HepG2 (cell line): ENCODE data around the gene RING1. TPM values are rescaled to one million over a fixed set of nuclear protein-coding genes. Genes with fewer than 3 reads are reported as not detected.

Experiments used
- ATAC-seq: fragments of 200-7000 bp; cut with Tn5 transposase; 3 replicates; pipeline ENCODE4 v1.9.1; 2020; ENCODE audit warnings: mild to moderate bottlenecking, moderate library complexity
- BruUV-seq: library from RNA; stranded (reverse); fragments of 400-500 nt; replicated peaks from 2 replicates; lab custom pipeline; 2021; lab: Mats Ljungman, UMichigan
- CTCF ChIA-PET: fragments of 300-600 bp; formaldehyde crosslinking; extraction: SDS; loops from one replicate; lab custom pipeline; 2021; ENCODE audit warnings: low total read pairs, inconsistent platforms, low intra/inter-chr PET ratio; lab: Yijun Ruan, JAX
- POLR2A ChIA-PET: fragments of 350-600 bp; sonication (Branson Sonifier 250); formaldehyde crosslinking; loops from one replicate; lab custom pipeline; 2020; ENCODE audit warnings: antibody characterized with exemption, inconsistent platforms; lab: Yijun Ruan, JAX
- DNase-seq: peaks from one replicate; pipeline ENCODE4 v3.0.0-alpha.2; 2015; ENCODE audit warnings: low spot score
- FAIRE-seq: peaks from 3 replicates; lab custom pipeline; 2011; peaks lifted over from hg19 to GRCh38; lab: Jason Lieb, UNC
- H2AFZ ChIP-seq: one replicate; pipeline ENCODE4 v1.6.1; 2011; ENCODE audit warnings: low read length, inconsistent platforms
- H3K27ac ChIP-seq: fragments of 300-600 bp; 3 replicates; pipeline ENCODE4 v1.8.0; 2011; ENCODE audit warnings: mixed run types, mild to moderate bottlenecking, mixed read lengths, low read length, inconsistent platforms; ENCODE audit not compliant: insufficient read depth; ENCODE audit errors: extremely low read length
- H3K27me3 ChIP-seq, 2 experiments: fragments of 200-600 bp in 1 of 2; 2 replicates in 1 of 2; 3 replicates in 1 of 2; pipeline versions ENCODE4 v1.6.0 to v1.8.0; 2011; ENCODE audit warnings: low read length in 2 of 2, mild to moderate bottlenecking in 2 of 2, moderate library complexity in 2 of 2, inconsistent platforms in 1 of 2; ENCODE audit not compliant: insufficient read depth in 2 of 2, control insufficient read depth in 1 of 2
- H3K36me3 ChIP-seq, 2 experiments: fragments of 200-600 bp in 1 of 2; replicated peaks in 1 of 2; 2 replicates in 1 of 2; 3 replicates in 1 of 2; pipeline versions ENCODE4 v1.5.1 to v1.8.0; 2011; ENCODE audit warnings: low read length in 2 of 2, inconsistent platforms in 1 of 2; ENCODE audit not compliant: insufficient read depth in 2 of 2, control insufficient read depth in 1 of 2
- H3K4me1 ChIP-seq: 2 replicates; pipeline ENCODE4 v1.5.1; 2012; ENCODE audit warnings: low read length, inconsistent platforms; ENCODE audit not compliant: insufficient read depth
- H3K4me2 ChIP-seq: 2 replicates; pipeline ENCODE4 v1.6.0; 2011; ENCODE audit warnings: low read depth, low read length, inconsistent platforms
- H3K4me3 ChIP-seq, 3 experiments: fragments of 200-600 bp in 1 of 3; sonication (generic), shearing (Covaris generic) in 1 of 3; replicated peaks in 1 of 3; 2 replicates each; pipeline ENCODE4 v1.5.1; 2011 to 2016; ENCODE audit warnings: low read length in 3 of 3, inconsistent platforms in 2 of 3, low read depth in 2 of 3, mild to moderate bottlenecking in 2 of 3, control low read depth in 1 of 3, mixed read lengths in 1 of 3; ENCODE audit not compliant: insufficient read depth in 1 of 3
- H3K79me2 ChIP-seq: one replicate; pipeline ENCODE4 v1.6.1; 2011; ENCODE audit warnings: low read length, inconsistent platforms; ENCODE audit not compliant: insufficient read depth
- H3K9ac ChIP-seq: 2 replicates; pipeline ENCODE4 v1.6.0; 2011; ENCODE audit warnings: mild to moderate bottlenecking, low read depth, low read length, inconsistent platforms; ENCODE audit not compliant: insufficient read depth
- H3K9me3 ChIP-seq: 2 replicates; pipeline ENCODE4 v1.5.1; 2012; ENCODE audit warnings: mild to moderate bottlenecking, low read length
- H4K20me1 ChIP-seq: 2 replicates; pipeline ENCODE4 v1.6.0; 2011; ENCODE audit warnings: inconsistent platforms, mild to moderate bottlenecking, low read length, moderate library complexity; ENCODE audit not compliant: insufficient read depth
- BCL6 ChIP-seq: IDR thresholded peaks from 2 replicates; pipeline ENCODE4 v1.6.1; 2016; ENCODE audit warnings: missing genetic modification reagents, missing compliant biosample characterization
- CEBPG ChIP-seq: IDR thresholded peaks from 2 replicates; pipeline ENCODE4 v1.6.1; 2016
- RBFOX2 ChIP-seq: fragments of 200-400 bp; formaldehyde crosslinking; IDR thresholded peaks from 2 replicates; pipeline ENCODE4 v1.6.1; 2017; ENCODE audit warnings: low read depth, mild to moderate bottlenecking, low read length
- UBTF ChIP-seq: sonication (generic); formaldehyde crosslinking; IDR thresholded peaks from 2 replicates; pipeline ENCODE4 v1.4.0; 2020; ENCODE audit warnings: mild to moderate bottlenecking, missing genetic modification reagents
- WGBS: methylation state at CpG from one replicate; pipeline ENCODE4 v1.1.6; 2017; ENCODE audit warnings: low lambda C conversion rate; 5-methylcytosine and 5-hydroxymethylcytosine counted together
- in situ Hi-C: cut with HindIII; loops from 2 replicates; pipeline ENCODE4 v1.10.0; 2017; ENCODE audit warnings: low pct_unique_long_range_greater_than_20kb; ENCODE audit not compliant: extremely low pct_ligation_motif_present
- intact Hi-C: fragments of 100-400 bp; cut with micrococcal nuclease; formaldehyde crosslinking; loops from one replicate; pipeline ENCODE4 v1.10.0; 2022; ENCODE audit not compliant: unreplicated experiment
- polyA plus RNA-seq, 8 experiments: library from polyadenylated mRNA; depleted of rRNA in 3 of 8; stranded (reverse) in 7 of 8; unstranded in 1 of 8; fragments of >200 nt; fragmentation: Illumina TruSeq in 4 of 8; extraction: Trizol in 4 of 8; gene quantifications; 2 replicates each; pipeline versions ENCODE4 v1.2.1 to v1.2.3, GENCODE V29; 2011 to 2016; ENCODE audit warnings: low read depth in 4 of 8, missing spikeins in 1 of 8, mixed read lengths in 1 of 8; ENCODE audit not compliant: insufficient read depth in 1 of 8
- total RNA-seq, 5 experiments: library from RNA; depleted of rRNA; stranded (reverse); fragments of >200 nt; fragmentation: Illumina TruSeq; extraction: Trizol; gene quantifications; 2 replicates each; pipeline ENCODE4 v1.2.3, GENCODE V29; 2016; ENCODE audit warnings: low read depth in 1 of 5
- TF ChIP-seq, protein P1 (sequence below): sonication (generic); formaldehyde crosslinking; IDR thresholded peaks from 2 replicates; pipeline ENCODE4 v1.4.0; 2020; ENCODE audit warnings: missing genetic modification reagents, borderline replicate concordance
- TF ChIP-seq, protein P2 (sequence below): sonication (generic); formaldehyde crosslinking; IDR thresholded peaks from 2 replicates; pipeline ENCODE4 v1.9.0; 2021; ENCODE audit warnings: missing genetic modification reagents, borderline replicate concordance

The RING1 gene
- total and polyA plus RNA-seq, 2 of the 13 experiments (the other 11 are each of a cell fraction or from before 2014, with no cell fraction given): 23.9 to 33.6 TPM

- TF ChIP-seq, protein P1, sequence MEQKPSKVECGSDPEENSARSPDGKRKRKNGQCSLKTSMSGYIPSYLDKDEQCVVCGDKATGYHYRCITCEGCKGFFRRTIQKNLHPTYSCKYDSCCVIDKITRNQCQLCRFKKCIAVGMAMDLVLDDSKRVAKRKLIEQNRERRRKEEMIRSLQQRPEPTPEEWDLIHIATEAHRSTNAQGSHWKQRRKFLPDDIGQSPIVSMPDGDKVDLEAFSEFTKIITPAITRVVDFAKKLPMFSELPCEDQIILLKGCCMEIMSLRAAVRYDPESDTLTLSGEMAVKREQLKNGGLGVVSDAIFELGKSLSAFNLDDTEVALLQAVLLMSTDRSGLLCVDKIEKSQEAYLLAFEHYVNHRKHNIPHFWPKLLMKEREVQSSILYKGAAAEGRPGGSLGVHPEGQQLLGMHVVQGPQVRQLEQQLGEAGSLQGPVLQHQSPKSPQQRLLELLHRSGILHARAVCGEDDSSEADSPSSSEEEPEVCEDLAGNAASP (CRISPR knock-in tag): no peak
- TF ChIP-seq, all 625 proteins: peak for 0
These were observed 42.4 kb downstream of the RING1 start (continued) for GRCh38 chr6:33250731-33251130.

DNA sequence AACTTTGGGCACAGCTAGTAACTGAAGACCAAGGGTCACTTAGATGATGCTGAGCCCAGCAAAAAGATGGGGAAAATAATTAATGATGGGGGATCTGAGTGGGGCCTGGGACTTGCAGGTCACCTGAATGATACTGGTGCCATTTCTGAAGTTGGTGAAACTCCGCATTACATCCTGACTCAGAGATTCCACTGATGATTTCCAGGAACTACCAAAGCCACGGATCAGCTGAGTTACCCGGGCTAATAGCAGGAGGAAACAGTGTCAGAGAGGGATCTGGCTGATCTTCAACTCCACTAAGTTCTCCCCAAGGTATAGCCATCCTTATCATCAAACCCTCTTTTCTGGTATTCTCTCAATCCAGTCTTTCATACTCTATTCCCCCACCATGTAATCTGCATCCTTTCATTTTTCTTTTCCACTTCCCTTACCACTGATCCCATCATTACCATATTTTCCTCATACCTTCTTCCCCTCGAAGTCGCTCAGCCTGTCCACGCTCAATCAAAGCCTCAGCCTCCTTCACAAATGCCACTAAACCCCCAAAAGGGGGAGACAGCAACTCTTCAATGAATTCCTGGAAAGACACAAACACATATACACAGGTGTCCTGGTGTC, 43.2 kb downstream of the RING1 start:
- BruUV-seq: no TSS peak
- ATAC-seq (no peak), FAIRE-seq (no peak), DNase-seq (no peak)
- WGBS: 97% methylated on average over 5 of the region's 6 CpGs
- TF ChIP-seq CEBPG: no peak
- no peak for TF ChIP-seq UBTF
- TF ChIP-seq BCL6 (CRISPR knock-in tag): peak; percentile 54
- TF ChIP-seq RBFOX2: 0 out of 2 replicates have a peak, but pooled peaks have one; percentile 30
- TF ChIP-seq, protein P2, sequence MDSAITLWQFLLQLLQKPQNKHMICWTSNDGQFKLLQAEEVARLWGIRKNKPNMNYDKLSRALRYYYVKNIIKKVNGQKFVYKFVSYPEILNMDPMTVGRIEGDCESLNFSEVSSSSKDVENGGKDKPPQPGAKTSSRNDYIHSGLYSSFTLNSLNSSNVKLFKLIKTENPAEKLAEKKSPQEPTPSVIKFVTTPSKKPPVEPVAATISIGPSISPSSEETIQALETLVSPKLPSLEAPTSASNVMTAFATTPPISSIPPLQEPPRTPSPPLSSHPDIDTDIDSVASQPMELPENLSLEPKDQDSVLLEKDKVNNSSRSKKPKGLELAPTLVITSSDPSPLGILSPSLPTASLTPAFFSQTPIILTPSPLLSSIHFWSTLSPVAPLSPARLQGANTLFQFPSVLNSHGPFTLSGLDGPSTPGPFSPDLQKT (CRISPR knock-in tag): no peak
- no peak overlapping the region for H3K27ac ChIP-seq
- no peaks in the 10 kb centered on the region; a peak in 1 of 5 replicates for H3K27me3 ChIP-seq
- H4K20me1 ChIP-seq: no peaks in the 10 kb centered on the region
- no peak overlapping the region for H3K4me3 ChIP-seq
- H3K4me2 ChIP-seq: no peak overlapping the region
- CTCF ChIA-PET: no interaction called here
- POLR2A ChIA-PET: interaction anchor here (0.6 to 5.1 kb wide), 6 partner anchors 10 to 280 kb away, joined by 3 to 94 read pairs (median 30); partner anchors contain the start of genes HSD17B8, RING1, RPS18 and VPS52
- no peaks in the 10 kb centered on the region for H3K79me2 ChIP-seq
- H3K36me3 ChIP-seq: peaks cover 0 to 5% of the 10 kb centered on the region in 2 experiments; a peak in 4 of 5 replicates
- in situ Hi-C loops: no loop called here
- intact Hi-C loops: no loop called here
- H3K4me1 ChIP-seq: peaks cover 37% of the 10 kb centered on the region
- no peak overlapping the region for H2AFZ ChIP-seq
- no peak overlapping the region for H3K9ac ChIP-seq
- no peaks in the 10 kb centered on the region for H3K9me3 ChIP-seq
